Measurements from ENCODE around the gene NXPH4. TPM values are rescaled to one million over a fixed set of nuclear protein-coding genes. Genes with fewer than 3 reads are reported as not detected.

Gene NXPH4
- polyA plus RNA-seq, 1 donor from 2014 or later, result 0.53 TPM

- H3F3A ChIP-seq (ENCODE audit: insufficient read depth, low read length, poor library complexity, severe bottlenecking), result no peaks in the 10 kb centered on the region
- H3K4me3 ChIP-seq (ENCODE audit: low read length), result no peak overlapping the region
- no peaks in the 10 kb centered on the region for H3K9me2 ChIP-seq (ENCODE audit: insufficient read depth, low read length)
- H3K79me2 ChIP-seq (replicated peaks; ENCODE audit: insufficient read depth, low read length), result no peaks in the 10 kb centered on the region
- H3K9me3 ChIP-seq (ENCODE audit: low read length), result no peaks in the 10 kb centered on the region
- peaks cover 29% of the 10 kb centered on the region for H3K27me3 ChIP-seq (ENCODE audit: insufficient read depth, low read depth, low read length)
- H3K9ac ChIP-seq (ENCODE audit: low read length), result no peak overlapping the region
- H3K27ac ChIP-seq (ENCODE audit: low read length), result no peak overlapping the region
- H4K20me1 ChIP-seq (ENCODE audit: insufficient read depth), result no peaks in the 10 kb centered on the region
- no peak overlapping the region for H3K4me2 ChIP-seq (ENCODE audit: low read length)
- H3K36me3 ChIP-seq (ENCODE audit: insufficient read depth, low read length), result no peaks in the 10 kb centered on the region
- TF ChIP-seq SMC3 (conservative IDR thresholded peaks at IDR 0.05; ENCODE audit: poor library complexity) (no peak), EZH2 (IDR thresholded peaks at IDR 0.05; ENCODE audit: borderline replicate concordance, insufficient read depth, low read length, poor library complexity, severe bottlenecking) (no peak), EP300 (conservative IDR thresholded peaks at IDR 0.05; ENCODE audit: poor library complexity, severe bottlenecking) (no peak), RAD21 (conservative IDR thresholded peaks at IDR 0.05) (no peak), MXI1 (conservative IDR thresholded peaks at IDR 0.05; ENCODE audit: poor library complexity, severe bottlenecking) (no peak), CTCF (IDR thresholded peaks at IDR 0.05; ENCODE audit: poor library complexity, severe bottlenecking) (no peak), POLR2AphosphoS5 (IDR thresholded peaks at IDR 0.05) (no peak), REST (IDR thresholded peaks at IDR 0.05; ENCODE audit: borderline replicate concordance) (no peak), TAF1 (IDR thresholded peaks at IDR 0.05; ENCODE audit: low read depth) (no peak)
- H2AFZ ChIP-seq (ENCODE audit: low read depth, low read length), result no peak overlapping the region
Measured at GRCh38 chr12:57233357-57234232, 17.0 kb downstream of the NXPH4 start.

GRCh38 chr12:57234233-57234570 is 17.6 kb downstream of the NXPH4 start:
- H3K9ac ChIP-seq (ENCODE audit: low read length), result no peak overlapping the region
- H3K79me2 ChIP-seq (replicated peaks; ENCODE audit: insufficient read depth, low read length), result no peaks in the 10 kb centered on the region
- no peaks in the 10 kb centered on the region for H4K20me1 ChIP-seq (ENCODE audit: insufficient read depth)
- TF ChIP-seq SMC3 (conservative IDR thresholded peaks at IDR 0.05; ENCODE audit: poor library complexity) (no peak), EP300 (conservative IDR thresholded peaks at IDR 0.05; ENCODE audit: poor library complexity, severe bottlenecking) (no peak), TAF1 (IDR thresholded peaks at IDR 0.05; ENCODE audit: low read depth) (no peak), MXI1 (conservative IDR thresholded peaks at IDR 0.05; ENCODE audit: poor library complexity, severe bottlenecking) (no peak)
- H3F3A ChIP-seq (ENCODE audit: insufficient read depth, low read length, poor library complexity, severe bottlenecking), result no peaks in the 10 kb centered on the region
- peaks cover 36% of the 10 kb centered on the region for H3K27me3 ChIP-seq (ENCODE audit: insufficient read depth, low read depth, low read length)
- no peak overlapping the region for H3K27ac ChIP-seq (ENCODE audit: low read length)
- H3K4me2 ChIP-seq (ENCODE audit: low read length), result no peak overlapping the region
- H3K9me2 ChIP-seq (ENCODE audit: insufficient read depth, low read length), result no peaks in the 10 kb centered on the region
- H3K4me3 ChIP-seq (ENCODE audit: low read length), result no peak overlapping the region
- H3K9me3 ChIP-seq (ENCODE audit: low read length), result no peaks in the 10 kb centered on the region
- H2AFZ ChIP-seq (ENCODE audit: low read depth, low read length), result no peak overlapping the region
- H3K36me3 ChIP-seq (ENCODE audit: insufficient read depth, low read length), result no peaks in the 10 kb centered on the region

Data from neural cell (in vitro differentiated cells).